NT2/D1 (cell line): ENCODE results near the gene TNFAIP6.

Experiments used
- DNase-seq: peaks from one replicate; pipeline ENCODE4 v3.0.0-alpha.2; 2011; ENCODE audit warnings: low read depth, low spot score
- H3K27me3 ChIP-seq: 2 replicates; pipeline ENCODE4 v1.6.0; 2011; ENCODE audit warnings: mild to moderate bottlenecking; ENCODE audit not compliant: insufficient read length, insufficient read depth
- H3K36me3 ChIP-seq: 2 replicates; pipeline ENCODE4 v1.6.1; 2011; ENCODE audit warnings: mild to moderate bottlenecking, low read length, mixed read lengths; ENCODE audit not compliant: insufficient read depth, insufficient read length
- H3K4me1 ChIP-seq: 2 replicates; pipeline ENCODE4 v1.5.1; 2011; ENCODE audit not compliant: insufficient read depth, insufficient read length
- H3K4me3 ChIP-seq: 2 replicates; pipeline ENCODE4 v1.5.1; 2011; ENCODE audit warnings: low read depth; ENCODE audit not compliant: insufficient read length
- H3K9ac ChIP-seq: 2 replicates; pipeline ENCODE4 v1.6.0; 2011; ENCODE audit warnings: low read depth; ENCODE audit not compliant: insufficient read length
- H3K9me3 ChIP-seq: 2 replicates; pipeline ENCODE4 v1.5.1; 2011; ENCODE audit warnings: mild to moderate bottlenecking, low read length; ENCODE audit not compliant: insufficient read depth
- SUZ12 ChIP-seq: IDR thresholded peaks from 2 replicates; pipeline ENCODE4 v1.6.1; 2011; ENCODE audit not compliant: insufficient read length, insufficient read depth; ENCODE audit errors: extremely low read depth
- YY1 ChIP-seq: IDR thresholded peaks from 2 replicates; pipeline ENCODE4 v1.6.1; 2011; ENCODE audit not compliant: insufficient read length, insufficient read depth
- ZNF274 ChIP-seq: IDR thresholded peaks from 2 replicates; pipeline ENCODE4 v1.6.1; 2011; ENCODE audit warnings: mild to moderate bottlenecking, low read depth, low read length

Gene TNFAIP6

GRCh38 chr2:151361674-151362370 is 4.4 kb downstream of the TNFAIP6 start:
- Histone ChIP-seq H3K9ac (no peak overlapping the region), H3K27me3 (no peaks in the 10 kb centered on the region)
- TF ChIP-seq YY1, result no peak
- TF ChIP-seq SUZ12, result no peak
- no peak for TF ChIP-seq ZNF274

GRCh38 chr2:151363709-151364108 is 6.3 kb downstream of the TNFAIP6 start:
- no peak overlapping the region for H3K9ac ChIP-seq
- H3K36me3 ChIP-seq, result no peaks in the 10 kb centered on the region
- no peak for TF ChIP-seq YY1
- TF ChIP-seq ZNF274, result no peak
- TF ChIP-seq SUZ12, result no peak
- peaks cover 4% of the 10 kb centered on the region for H3K9me3 ChIP-seq
- H3K4me1 ChIP-seq, result no peaks in the 10 kb centered on the region
- H3K27me3 ChIP-seq, result no peaks in the 10 kb centered on the region
- no peak for DNase-seq
- no peak overlapping the region for H3K4me3 ChIP-seq

More at GRCh38 chr2:151361674-151362370, 4.4 kb downstream of the TNFAIP6 start:
- DNase-seq, result no peak
- no peaks in the 10 kb centered on the region for H3K4me1 ChIP-seq
- no peak overlapping the region for H3K4me3 ChIP-seq
- no peaks in the 10 kb centered on the region for H3K36me3 ChIP-seq
- H3K9me3 ChIP-seq, result no peaks in the 10 kb centered on the region

GRCh38 chr2:151367571-151367970 is 10.2 kb downstream of the TNFAIP6 start:
- H3K4me1 ChIP-seq, result no peaks in the 10 kb centered on the region
- no peaks in the 10 kb centered on the region for H3K27me3 ChIP-seq
- H3K36me3 ChIP-seq, result no peaks in the 10 kb centered on the region
- no peak overlapping the region for H3K9ac ChIP-seq
- no peak overlapping the region for H3K4me3 ChIP-seq
- TF ChIP-seq YY1, result no peak
- TF ChIP-seq SUZ12, result no peak
- no peak for TF ChIP-seq ZNF274
- DNase-seq, result no peak
- peaks cover 13% of the 10 kb centered on the region for H3K9me3 ChIP-seq

GRCh38 chr2:151374436-151374835 is 17.0 kb downstream of the TNFAIP6 start:
- Histone ChIP-seq H3K36me3 (no peaks in the 10 kb centered on the region), H3K4me3 (no peak overlapping the region), H3K27me3 (no peaks in the 10 kb centered on the region), H3K9ac (no peak overlapping the region), H3K9me3 (peaks cover 1% of the 10 kb centered on the region; the same call in 1 of the 2 replicates), H3K4me1 (no peaks in the 10 kb centered on the region)
- DNase-seq, result no peak
- TF ChIP-seq SUZ12 (no peak), YY1 (no peak), ZNF274 (no peak)

- H3K9me3 ChIP-seq, result no peaks in the 10 kb centered on the region
- H3K4me1 ChIP-seq, result no peaks in the 10 kb centered on the region
- no peak for DNase-seq
- no peaks in the 10 kb centered on the region for H3K36me3 ChIP-seq
- no peak overlapping the region for H3K9ac ChIP-seq
- no peak for TF ChIP-seq YY1
- no peak for TF ChIP-seq SUZ12
- TF ChIP-seq ZNF274, result no peak
- H3K4me3 ChIP-seq, result no peak overlapping the region
- no peaks in the 10 kb centered on the region for H3K27me3 ChIP-seq
These were observed 21.8 kb downstream of the TNFAIP6 start for GRCh38 chr2:151379169-151379568.

GRCh38 chr2:151380580-151381235 is 23.3 kb downstream of the TNFAIP6 start:
- Histone ChIP-seq H3K4me3 (no peak overlapping the region), H3K27me3 (no peaks in the 10 kb centered on the region), H3K4me1 (no peaks in the 10 kb centered on the region), H3K36me3 (no peaks in the 10 kb centered on the region), H3K9ac (no peak overlapping the region), H3K9me3 (no peaks in the 10 kb centered on the region)
- no peak for DNase-seq
- TF ChIP-seq ZNF274 (no peak), SUZ12 (no peak), YY1 (no peak)

GRCh38 chr2:151381266-151381665 is 23.9 kb downstream of the TNFAIP6 start:
- DNase-seq, result no peak
- H3K27me3 ChIP-seq, result no peaks in the 10 kb centered on the region
- no peak overlapping the region for H3K9ac ChIP-seq
- TF ChIP-seq YY1 (no peak), ZNF274 (no peak), SUZ12 (no peak)
- H3K36me3 ChIP-seq, result no peaks in the 10 kb centered on the region
- H3K4me3 ChIP-seq, result no peak overlapping the region
- no peaks in the 10 kb centered on the region for H3K9me3 ChIP-seq
- no peaks in the 10 kb centered on the region for H3K4me1 ChIP-seq
